Esophagus muscularis mucosa (tissue), 4 donors: ENCODE results near the gene REC114. TPM values are rescaled to one million over a fixed set of nuclear protein-coding genes. Genes with fewer than 3 reads are reported as not detected.
"Not testable (repeated sequence)": the region's sequence is repeated elsewhere in the genome, so short reads cannot be mapped to it uniquely, and the experiment has no call there.

ENCODE experiments used
- DNase-seq: peaks from one replicate; pipeline ENCODE4 v3.0.0-alpha.2; 2017; ENCODE audit errors: extremely low spot score
- H3K27ac ChIP-seq, 4 donors: fragments of 200-600 bp; sonication (generic); replicated peaks in 1 of 4; 1 replicate in 3 of 4; 2 replicates in 1 of 4; pipeline ENCODE4 v1.5.1; 2016 to 2019; ENCODE audit warnings: mild to moderate bottlenecking in 1 of 4
- H3K27me3 ChIP-seq, 4 donors: fragments of 200-600 bp; sonication (generic); one replicate each; pipeline versions ENCODE4 v1.5.1 to v1.6.0; 2016 to 2019
- H3K36me3 ChIP-seq, 4 donors: fragments of 200-600 bp; sonication (generic); one replicate each; pipeline ENCODE4 v1.5.1; 2016 to 2019
- H3K4me1 ChIP-seq, 4 donors: fragments of 200-600 bp; sonication (generic); one replicate each; pipeline ENCODE4 v1.5.1; 2016 to 2019
- H3K4me3 ChIP-seq, 4 donors: fragments of 200-600 bp; sonication (generic); 1 replicate in 2 of 4; 2 replicates in 2 of 4; pipeline ENCODE4 v1.5.1; 2016 to 2019; ENCODE audit warnings: mild to moderate bottlenecking in 4 of 4, moderate library complexity in 1 of 4
- H3K9me3 ChIP-seq, 4 donors: fragments of 200-600 bp; sonication (generic); 1 replicate in 3 of 4; 2 replicates in 1 of 4; pipeline ENCODE4 v1.5.1; 2016 to 2019
- EP300 ChIP-seq: sonication (generic); formaldehyde crosslinking; IDR thresholded peaks from one replicate; pipeline ENCODE4 v1.6.1; 2017; ENCODE audit warnings: antibody characterized with exemption
- POLR2A ChIP-seq: fragments of 450-650 bp; IDR thresholded peaks from one replicate; pipeline ENCODE4 v1.6.1; 2017; ENCODE audit warnings: antibody characterized with exemption, moderate library complexity, mild to moderate bottlenecking, low read depth
- POLR2AphosphoS5 ChIP-seq, 2 donors: sonication (generic); formaldehyde crosslinking; IDR thresholded peaks; one replicate each; pipeline ENCODE4 v1.6.1; 2017; ENCODE audit warnings: antibody characterized with exemption in 2 of 2
- WGBS: methylation state at CpG from one replicate; pipeline ENCODE4 v1.1.5; 2018; 5-methylcytosine and 5-hydroxymethylcytosine counted together
- intact Hi-C: fragments of 100-400 bp; cut with DNase I; formaldehyde crosslinking; loops from one replicate; pipeline ENCODE4 v1.15.1; 2023
- total RNA-seq, 4 donors: library from RNA; depleted of rRNA; stranded (reverse); fragments of >200 nt; gene quantifications; one replicate each; pipeline versions ENCODE4 v1.1.0 to v1.2.1, GENCODE V29; 2016
- TF ChIP-seq, protein P1 (sequence below), 3 experiments: fragments of 200-600 bp in 2 of 3; fragments of 450-650 bp in 1 of 3; sonication (generic) in 2 of 3; IDR thresholded peaks; one replicate each; pipeline ENCODE4 v1.5.1; 2017 to 2019; ENCODE audit warnings: antibody characterized with exemption in 3 of 3, mild to moderate bottlenecking in 2 of 3, moderate library complexity in 1 of 3

The REC114 gene
- total RNA-seq, 4 donors from 2014 or later = not detected

DNA sequence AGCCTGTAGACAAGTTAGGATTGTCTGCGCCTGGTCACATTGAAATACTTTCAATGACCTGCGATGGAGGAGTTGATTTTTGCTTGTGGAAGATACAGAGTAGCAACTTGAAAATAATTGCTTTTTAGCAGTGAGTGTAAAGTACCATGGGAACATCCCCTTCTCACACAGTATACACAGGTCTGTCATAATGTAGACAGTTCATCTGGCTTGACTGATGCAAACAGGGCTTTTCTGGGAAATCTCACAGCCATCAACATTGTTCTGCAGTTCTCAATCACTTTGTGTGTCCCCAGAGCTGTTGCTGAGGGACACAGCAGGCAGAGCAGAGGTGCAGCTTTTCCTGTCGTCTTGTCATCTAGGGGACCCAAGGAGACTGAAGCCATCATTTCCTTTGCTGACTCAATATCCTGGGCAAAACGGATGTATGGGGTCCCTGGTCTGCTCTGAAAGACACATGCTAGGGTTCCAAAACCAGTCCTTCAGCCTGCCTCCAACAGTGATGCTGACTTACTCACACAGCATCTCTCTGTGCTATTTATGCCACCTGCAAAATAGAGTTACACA lies 5.3 kb upstream of the REC114 start:
- Histone ChIP-seq H3K4me3 (no peak overlapping the region), H3K36me3 (no peaks in the 10 kb centered on the region), H3K27me3 (peaks cover 0 to 20% (median 0%) of the 10 kb centered on the region in 4 donors), H3K27ac (no peak overlapping the region), H3K4me1 (no peaks in the 10 kb centered on the region), H3K9me3 (no peaks in the 10 kb centered on the region)
- 54% methylated on average over 4 of the region's 4 CpGs for WGBS
- DNase-seq = no peak
- TF ChIP-seq POLR2A = no peak
- no peak for TF ChIP-seq POLR2AphosphoS5 (IDR thresholded peaks at IDR 0.05)
- TF ChIP-seq, protein P1, sequence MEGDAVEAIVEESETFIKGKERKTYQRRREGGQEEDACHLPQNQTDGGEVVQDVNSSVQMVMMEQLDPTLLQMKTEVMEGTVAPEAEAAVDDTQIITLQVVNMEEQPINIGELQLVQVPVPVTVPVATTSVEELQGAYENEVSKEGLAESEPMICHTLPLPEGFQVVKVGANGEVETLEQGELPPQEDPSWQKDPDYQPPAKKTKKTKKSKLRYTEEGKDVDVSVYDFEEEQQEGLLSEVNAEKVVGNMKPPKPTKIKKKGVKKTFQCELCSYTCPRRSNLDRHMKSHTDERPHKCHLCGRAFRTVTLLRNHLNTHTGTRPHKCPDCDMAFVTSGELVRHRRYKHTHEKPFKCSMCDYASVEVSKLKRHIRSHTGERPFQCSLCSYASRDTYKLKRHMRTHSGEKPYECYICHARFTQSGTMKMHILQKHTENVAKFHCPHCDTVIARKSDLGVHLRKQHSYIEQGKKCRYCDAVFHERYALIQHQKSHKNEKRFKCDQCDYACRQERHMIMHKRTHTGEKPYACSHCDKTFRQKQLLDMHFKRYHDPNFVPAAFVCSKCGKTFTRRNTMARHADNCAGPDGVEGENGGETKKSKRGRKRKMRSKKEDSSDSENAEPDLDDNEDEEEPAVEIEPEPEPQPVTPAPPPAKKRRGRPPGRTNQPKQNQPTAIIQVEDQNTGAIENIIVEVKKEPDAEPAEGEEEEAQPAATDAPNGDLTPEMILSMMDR (IDR thresholded peaks at IDR 0.05) = no peak
- no peak for TF ChIP-seq EP300
- intact Hi-C loops = no loop called here

DNA sequence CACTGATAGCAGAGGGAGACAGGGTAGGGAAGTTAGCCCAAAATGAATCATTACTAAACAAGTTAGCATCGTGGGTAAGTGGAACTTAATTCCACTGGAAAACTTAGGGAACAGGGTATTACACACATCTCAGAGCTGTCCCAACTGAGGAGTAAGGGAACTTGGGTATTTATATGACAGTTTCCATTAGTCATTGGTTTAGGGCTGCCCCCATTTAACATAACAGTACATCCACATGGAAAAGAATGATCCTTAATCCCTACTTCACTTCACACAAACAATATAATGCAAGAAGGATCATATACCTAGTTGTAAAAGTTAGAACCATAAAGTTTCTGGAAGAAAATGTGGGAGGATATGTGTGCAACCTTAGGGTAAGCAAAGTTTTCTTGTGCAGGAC lies 4.3 kb upstream of the REC114 start:
- TF ChIP-seq, protein P1 (IDR thresholded peaks at IDR 0.05) = no peak
- TF ChIP-seq EP300 = no peak
- TF ChIP-seq POLR2A = no peak
- TF ChIP-seq POLR2AphosphoS5 (IDR thresholded peaks at IDR 0.05) = no peak
- Histone ChIP-seq H3K27me3 (peaks cover 0 to 26% (median 0%) of the 10 kb centered on the region in 4 donors), H3K9me3 (no peaks in the 10 kb centered on the region), H3K36me3 (no peaks in the 10 kb centered on the region), H3K27ac (no peak overlapping the region), H3K4me1 (no peaks in the 10 kb centered on the region), H3K4me3 (no peak overlapping the region)
- intact Hi-C loops = no loop called here
- WGBS = 36% methylated on average over 1 of the region's 1 CpG
- no peak for DNase-seq

DNA sequence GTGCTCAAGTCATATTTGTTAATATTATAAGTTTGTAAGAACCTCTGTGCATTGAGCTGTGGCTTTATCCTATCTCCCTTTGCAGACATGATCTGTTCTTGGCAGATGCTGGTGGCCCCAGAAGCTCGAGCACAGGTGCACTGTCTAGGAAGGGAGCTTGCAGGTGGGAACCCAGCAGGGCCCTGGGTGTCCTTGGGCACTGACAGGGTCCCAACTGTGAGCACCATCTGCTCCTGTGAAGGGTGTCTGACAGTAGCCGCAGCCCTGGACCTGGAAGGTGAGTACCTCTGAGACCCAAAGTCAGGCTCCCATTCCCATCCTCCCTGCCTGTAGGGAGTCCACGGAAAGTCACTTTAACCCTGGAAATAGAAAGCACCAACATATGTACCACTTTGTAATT lies 2.4 kb upstream of the REC114 start:
- intact Hi-C loops = no loop called here
- H3K27ac ChIP-seq = no peak overlapping the region

DNA sequence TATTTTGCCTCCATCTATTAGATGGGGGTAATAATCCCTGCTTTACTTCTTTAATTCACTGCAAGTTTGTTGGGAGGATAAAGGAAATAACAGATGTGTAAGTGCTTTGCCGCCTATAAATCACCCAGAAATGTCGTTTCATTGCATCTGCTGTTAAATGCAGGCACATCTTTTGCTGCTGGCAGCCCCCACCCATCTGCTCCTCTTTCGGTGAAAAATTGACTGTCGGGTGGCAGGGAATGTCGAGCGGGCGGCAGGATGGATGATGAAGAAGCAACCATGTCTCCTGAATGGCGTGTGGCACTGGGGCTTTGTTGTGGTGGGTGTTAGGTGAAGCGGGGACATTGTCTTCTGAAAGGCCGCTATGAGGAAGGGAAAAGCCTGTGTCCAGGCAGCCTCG lies 543 bp upstream of the REC114 start:
- no peak overlapping the region for H3K4me3 ChIP-seq
- no peaks in the 10 kb centered on the region for H3K36me3 ChIP-seq
- intact Hi-C loops = no loop called here
- no peak for TF ChIP-seq EP300
- TF ChIP-seq, protein P1 (IDR thresholded peaks at IDR 0.05) = no peak
- peaks cover 0 to 24% (median 0%) of the 10 kb centered on the region in 4 donors for H3K27me3 ChIP-seq
- WGBS = 90% methylated on average over 11 of the region's 11 CpGs
- H3K27ac ChIP-seq = no peak overlapping the region
- H3K9me3 ChIP-seq = peaks cover 0 to 9% (median 0%) of the 10 kb centered on the region in 4 donors
- no peak for DNase-seq
- no peaks in the 10 kb centered on the region for H3K4me1 ChIP-seq

More for the DNA sequence above, 2.4 kb upstream of the REC114 start:
- no peak for DNase-seq
- Histone ChIP-seq H3K27me3 (peaks cover 0 to 22% (median 0%) of the 10 kb centered on the region in 4 donors), H3K36me3 (no peaks in the 10 kb centered on the region), H3K9me3 (peaks cover 0 to 9% (median 0%) of the 10 kb centered on the region in 4 donors), H3K4me1 (no peaks in the 10 kb centered on the region), H3K4me3 (no peak overlapping the region)
- TF ChIP-seq EP300 = no peak
- no peak for TF ChIP-seq POLR2AphosphoS5 (IDR thresholded peaks at IDR 0.05)
- no peak for TF ChIP-seq POLR2A
- TF ChIP-seq, protein P1 (IDR thresholded peaks at IDR 0.05) = no peak
- 78% methylated on average over 3 of the region's 3 CpGs for WGBS

DNA sequence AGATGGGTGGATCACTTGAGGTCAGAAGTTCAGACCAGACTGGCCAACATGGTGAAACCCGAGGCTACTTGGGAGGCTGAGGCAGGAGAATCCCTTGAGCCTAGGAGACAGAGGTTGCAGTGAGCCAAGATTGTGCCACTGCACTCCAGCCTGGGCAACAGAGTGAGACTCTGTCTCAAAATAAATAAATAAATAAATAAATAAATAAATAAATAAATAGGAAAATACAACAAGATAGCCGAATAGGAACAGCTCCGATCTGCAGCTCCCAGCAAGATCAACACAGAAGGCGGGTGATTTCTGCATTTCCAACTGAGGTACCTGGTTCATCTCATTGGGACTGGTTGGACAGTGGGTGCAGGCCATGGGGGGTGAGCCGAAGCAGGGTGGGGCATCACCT lies 4.5 kb downstream of the REC114 start:
- peaks cover 0 to 18% (median 7%) of the 10 kb centered on the region in 4 donors for H3K9me3 ChIP-seq
- DNase-seq, intact Hi-C loops, H3K36me3 ChIP-seq, H3K4me1 ChIP-seq, H3K27ac ChIP-seq, H3K4me3 ChIP-seq: not testable (repeated sequence)
- WGBS = 91% methylated on average over 5 of the region's 5 CpGs
- peaks cover 0 to 23% (median 0%) of the 10 kb centered on the region in 4 donors for H3K27me3 ChIP-seq

DNA sequence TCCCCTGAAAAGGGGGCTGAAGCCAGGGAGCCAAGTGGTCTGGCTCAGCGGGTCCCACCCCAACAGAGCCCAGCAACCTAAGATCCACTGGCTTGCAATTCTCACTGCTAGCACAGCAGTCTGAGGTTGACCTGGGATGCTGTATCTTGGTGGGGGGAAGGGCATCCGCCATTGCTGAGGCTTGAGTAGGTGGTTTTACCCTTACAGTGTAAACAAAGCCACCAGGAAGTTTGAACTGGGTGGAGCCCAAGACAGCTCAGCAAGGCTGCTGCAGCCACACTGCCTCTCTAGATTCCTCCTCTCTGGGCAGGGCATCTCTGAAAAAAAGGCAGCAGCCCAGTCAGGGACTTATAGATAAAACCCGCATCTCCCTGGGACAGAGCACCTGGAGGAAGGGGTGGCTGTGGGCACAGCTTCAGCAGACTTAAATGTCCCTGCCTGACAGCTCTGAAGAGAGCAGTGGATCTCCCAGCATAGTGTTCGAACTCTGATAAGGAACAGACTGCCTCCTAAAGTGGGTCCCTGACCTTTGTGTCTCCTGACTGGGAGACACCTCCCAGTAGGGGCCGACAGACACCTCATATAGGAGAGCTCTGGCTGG lies 5.3 kb downstream of the REC114 start:
- H3K4me1 ChIP-seq, intact Hi-C loops, H3K36me3 ChIP-seq, DNase-seq, H3K4me3 ChIP-seq, H3K27ac ChIP-seq: not testable (repeated sequence)
- WGBS = 84% methylated on average over 5 of the region's 5 CpGs
- peaks cover 0 to 18% (median 7%) of the 10 kb centered on the region in 4 donors for H3K9me3 ChIP-seq
- H3K27me3 ChIP-seq = peaks cover 0 to 16% (median 0%) of the 10 kb centered on the region in 4 donors

DNA sequence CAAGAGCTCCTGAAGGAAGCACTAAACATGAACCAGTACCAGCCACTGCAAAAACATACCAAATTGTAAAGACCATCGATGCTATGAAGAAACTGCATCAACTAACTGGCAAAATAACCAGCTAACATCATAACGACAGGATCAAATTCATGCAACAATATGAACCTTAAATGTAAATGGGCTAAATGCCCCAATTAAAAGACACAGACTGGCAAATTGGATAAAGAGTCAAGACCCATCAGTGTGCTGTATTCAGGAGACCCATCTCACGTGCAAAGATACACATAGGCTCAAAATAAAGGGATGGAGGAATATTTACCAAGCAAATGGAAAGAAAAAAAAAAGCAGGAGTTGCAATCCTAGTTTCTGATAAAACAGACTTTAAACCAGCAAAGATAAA lies 7.0 kb downstream of the REC114 start:
- DNase-seq, intact Hi-C loops, H3K36me3 ChIP-seq, H3K4me3 ChIP-seq, H3K4me1 ChIP-seq, H3K27ac ChIP-seq: not testable (repeated sequence)
- H3K27me3 ChIP-seq = peaks cover 0 to 16% (median 0%) of the 10 kb centered on the region in 4 donors
- 71% methylated on average over 3 of the region's 3 CpGs for WGBS
- H3K9me3 ChIP-seq = peaks cover 0 to 12% (median 7%) of the 10 kb centered on the region in 4 donors
